Measurements from ENCODE around the gene SYNE1. TPM values are rescaled to one million over a fixed set of nuclear protein-coding genes. Genes with fewer than 3 reads are reported as not detected.

SYNE1 gene
- total and polyA plus RNA-seq, 4 donors, result 10.2 to 105 (median 24.5) TPM

DNA sequence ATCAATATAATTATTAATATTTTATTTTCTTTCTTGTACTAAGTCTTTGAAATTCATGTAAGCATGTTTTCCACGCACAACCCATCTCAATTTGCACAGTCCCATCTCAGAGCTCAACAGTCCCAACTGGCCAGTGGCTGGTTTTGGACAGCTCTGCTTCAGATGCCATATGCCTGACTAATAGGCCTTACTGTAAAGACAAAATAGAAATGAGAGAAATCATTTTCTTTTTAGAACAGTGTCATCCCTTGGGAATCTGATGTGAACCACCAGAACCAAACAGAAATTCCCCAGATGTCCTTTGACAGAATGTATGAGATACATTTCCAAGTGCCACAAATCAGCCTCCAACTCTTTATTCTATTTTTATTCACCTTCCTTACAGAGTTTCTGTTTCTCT, 490.8 kb downstream of the SYNE1 start:
- H3K27ac ChIP-seq (ENCODE audit: low read depth in 1 of 2, low read length in 2 of 2), result no peak overlapping the region

DNA sequence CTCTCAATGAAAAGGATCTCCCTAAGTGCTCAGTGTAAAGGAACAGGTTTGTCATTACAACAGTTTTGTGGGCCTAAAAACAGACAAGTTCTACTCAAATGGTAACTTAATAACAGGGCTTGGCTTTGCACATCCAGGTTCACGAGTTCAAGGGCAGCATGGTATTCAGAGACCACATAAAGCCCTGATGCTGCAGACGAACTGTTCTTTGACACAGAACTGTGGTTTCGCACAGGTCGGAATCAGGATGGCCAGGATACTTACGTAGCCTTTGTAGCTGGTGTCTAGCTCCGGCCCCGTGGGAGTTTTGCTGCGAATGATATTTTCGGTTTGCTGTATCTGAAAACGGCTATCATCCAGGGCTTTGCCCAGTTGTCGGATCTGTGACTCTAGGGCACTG, 493.8 kb downstream of the SYNE1 start:
- no peak overlapping the region for H3K27ac ChIP-seq (ENCODE audit: low read depth in 1 of 2, low read length in 2 of 2)
- no peak overlapping the region for H3K9ac ChIP-seq (ENCODE audit: low read depth in 1 of 2, low read length in 2 of 2)
- 93% methylated on average over 11 of the region's 11 CpGs for WGBS
- no peak for TF ChIP-seq TAF1 (conservative IDR thresholded peaks at IDR 0.05)
- peaks cover 6 to 76% (median 56%) of the 10 kb centered on the region in 4 donors for H3K36me3 ChIP-seq (ENCODE audit: control insufficient read depth in 4 of 4, insufficient read depth in 3 of 4, low read depth in 1 of 4, low read length in 3 of 4)
- no peak overlapping the region for H3K4me3 ChIP-seq (ENCODE audit: low read depth in 1 of 3, low read length in 3 of 3)
- no peak for DNase-seq (ENCODE audit: low spot score)
- H3K9me3 ChIP-seq (ENCODE audit: control insufficient read depth in 4 of 4, low read length in 3 of 4), result no peaks in the 10 kb centered on the region
- H3K4me1 ChIP-seq (ENCODE audit: control insufficient read depth in 4 of 4, insufficient read depth in 4 of 4, low read length in 3 of 4), result no peaks in the 10 kb centered on the region
- H3K27me3 ChIP-seq (ENCODE audit: control insufficient read depth in 4 of 4, insufficient read depth in 4 of 4, low read length in 3 of 4), result no peaks in the 10 kb centered on the region

More for the DNA sequence above, 490.8 kb downstream of the SYNE1 start:
- 98% methylated on average over 1 of the region's 1 CpG for WGBS
- Histone ChIP-seq H3K4me3 (ENCODE audit: low read depth in 1 of 3, low read length in 3 of 3) (no peak overlapping the region), H3K9me3 (ENCODE audit: control insufficient read depth in 4 of 4, low read length in 3 of 4) (no peaks in the 10 kb centered on the region), H3K9ac (ENCODE audit: low read depth in 1 of 2, low read length in 2 of 2) (no peak overlapping the region), H3K36me3 (ENCODE audit: control insufficient read depth in 4 of 4, insufficient read depth in 3 of 4, low read depth in 1 of 4, low read length in 3 of 4) (peaks cover 10 to 76% (median 58%) of the 10 kb centered on the region in 4 donors), H3K27me3 (ENCODE audit: control insufficient read depth in 4 of 4, insufficient read depth in 4 of 4, low read length in 3 of 4) (no peaks in the 10 kb centered on the region), H3K4me1 (ENCODE audit: control insufficient read depth in 4 of 4, insufficient read depth in 4 of 4, low read length in 3 of 4) (no peaks in the 10 kb centered on the region)
- no peak for DNase-seq (ENCODE audit: low spot score)
- TF ChIP-seq, protein P1, sequence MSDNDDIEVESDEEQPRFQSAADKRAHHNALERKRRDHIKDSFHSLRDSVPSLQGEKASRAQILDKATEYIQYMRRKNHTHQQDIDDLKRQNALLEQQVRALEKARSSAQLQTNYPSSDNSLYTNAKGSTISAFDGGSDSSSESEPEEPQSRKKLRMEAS (IDR thresholded peaks at IDR 0.05), result no peak
- TF ChIP-seq SP1 (IDR thresholded peaks at IDR 0.05) (no peak), FOXA2 (IDR thresholded peaks at IDR 0.05) (no peak), GABPA (IDR thresholded peaks at IDR 0.05 in 1 of 2, conservative IDR thresholded peaks at IDR 0.05 in 1 of 2) (no peak), HNF4A (conservative IDR thresholded peaks at IDR 0.05) (no peak), RAD21 (IDR thresholded peaks at IDR 0.05) (no peak), YY1 (IDR thresholded peaks at IDR 0.05) (no peak), JUND (IDR thresholded peaks at IDR 0.05) (no peak), FOXA1 (IDR thresholded peaks at IDR 0.05) (no peak), RXRA (IDR thresholded peaks at IDR 0.05) (no peak)
- TF ChIP-seq, protein P2, sequence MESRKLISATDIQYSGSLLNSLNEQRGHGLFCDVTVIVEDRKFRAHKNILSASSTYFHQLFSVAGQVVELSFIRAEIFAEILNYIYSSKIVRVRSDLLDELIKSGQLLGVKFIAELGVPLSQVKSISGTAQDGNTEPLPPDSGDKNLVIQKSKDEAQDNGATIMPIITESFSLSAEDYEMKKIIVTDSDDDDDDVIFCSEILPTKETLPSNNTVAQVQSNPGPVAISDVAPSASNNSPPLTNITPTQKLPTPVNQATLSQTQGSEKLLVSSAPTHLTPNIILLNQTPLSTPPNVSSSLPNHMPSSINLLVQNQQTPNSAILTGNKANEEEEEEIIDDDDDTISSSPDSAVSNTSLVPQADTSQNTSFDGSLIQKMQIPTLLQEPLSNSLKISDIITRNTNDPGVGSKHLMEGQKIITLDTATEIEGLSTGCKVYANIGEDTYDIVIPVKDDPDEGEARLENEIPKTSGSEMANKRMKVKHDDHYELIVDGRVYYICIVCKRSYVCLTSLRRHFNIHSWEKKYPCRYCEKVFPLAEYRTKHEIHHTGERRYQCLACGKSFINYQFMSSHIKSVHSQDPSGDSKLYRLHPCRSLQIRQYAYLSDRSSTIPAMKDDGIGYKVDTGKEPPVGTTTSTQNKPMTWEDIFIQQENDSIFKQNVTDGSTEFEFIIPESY (IDR thresholded peaks at IDR 0.05), result no peak
- TF ChIP-seq, protein P3, sequence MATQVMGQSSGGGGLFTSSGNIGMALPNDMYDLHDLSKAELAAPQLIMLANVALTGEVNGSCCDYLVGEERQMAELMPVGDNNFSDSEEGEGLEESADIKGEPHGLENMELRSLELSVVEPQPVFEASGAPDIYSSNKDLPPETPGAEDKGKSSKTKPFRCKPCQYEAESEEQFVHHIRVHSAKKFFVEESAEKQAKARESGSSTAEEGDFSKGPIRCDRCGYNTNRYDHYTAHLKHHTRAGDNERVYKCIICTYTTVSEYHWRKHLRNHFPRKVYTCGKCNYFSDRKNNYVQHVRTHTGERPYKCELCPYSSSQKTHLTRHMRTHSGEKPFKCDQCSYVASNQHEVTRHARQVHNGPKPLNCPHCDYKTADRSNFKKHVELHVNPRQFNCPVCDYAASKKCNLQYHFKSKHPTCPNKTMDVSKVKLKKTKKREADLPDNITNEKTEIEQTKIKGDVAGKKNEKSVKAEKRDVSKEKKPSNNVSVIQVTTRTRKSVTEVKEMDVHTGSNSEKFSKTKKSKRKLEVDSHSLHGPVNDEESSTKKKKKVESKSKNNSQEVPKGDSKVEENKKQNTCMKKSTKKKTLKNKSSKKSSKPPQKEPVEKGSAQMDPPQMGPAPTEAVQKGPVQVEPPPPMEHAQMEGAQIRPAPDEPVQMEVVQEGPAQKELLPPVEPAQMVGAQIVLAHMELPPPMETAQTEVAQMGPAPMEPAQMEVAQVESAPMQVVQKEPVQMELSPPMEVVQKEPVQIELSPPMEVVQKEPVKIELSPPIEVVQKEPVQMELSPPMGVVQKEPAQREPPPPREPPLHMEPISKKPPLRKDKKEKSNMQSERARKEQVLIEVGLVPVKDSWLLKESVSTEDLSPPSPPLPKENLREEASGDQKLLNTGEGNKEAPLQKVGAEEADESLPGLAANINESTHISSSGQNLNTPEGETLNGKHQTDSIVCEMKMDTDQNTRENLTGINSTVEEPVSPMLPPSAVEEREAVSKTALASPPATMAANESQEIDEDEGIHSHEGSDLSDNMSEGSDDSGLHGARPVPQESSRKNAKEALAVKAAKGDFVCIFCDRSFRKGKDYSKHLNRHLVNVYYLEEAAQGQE (IDR thresholded peaks at IDR 0.05), result no peak

DNA sequence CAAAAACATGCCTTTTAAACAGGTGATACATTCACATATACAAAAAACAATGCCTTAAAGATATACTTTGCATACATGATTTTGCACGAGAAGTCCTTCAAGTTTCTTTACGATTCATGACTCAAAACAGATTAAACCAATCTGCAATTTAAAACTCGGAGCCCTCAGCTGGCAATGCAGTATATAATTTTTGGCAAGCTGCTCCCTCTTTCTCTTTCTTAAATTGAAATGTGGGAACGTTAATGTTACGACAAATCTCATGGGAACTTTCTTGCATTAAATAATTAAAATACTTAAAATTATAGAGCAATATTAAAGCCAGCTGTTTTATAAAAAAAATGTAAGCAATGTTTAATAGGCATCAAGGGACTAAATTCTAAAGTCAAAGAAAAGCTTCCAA, 495.1 kb downstream of the SYNE1 start:
- Histone ChIP-seq H3K9me3 (ENCODE audit: control insufficient read depth in 4 of 4, low read length in 3 of 4) (no peaks in the 10 kb centered on the region), H3K4me1 (ENCODE audit: control insufficient read depth in 4 of 4, insufficient read depth in 4 of 4, low read length in 3 of 4) (no peaks in the 10 kb centered on the region), H3K27ac (ENCODE audit: low read depth in 1 of 2, low read length in 2 of 2) (no peak overlapping the region), H3K27me3 (ENCODE audit: control insufficient read depth in 4 of 4, insufficient read depth in 4 of 4, low read length in 3 of 4) (no peaks in the 10 kb centered on the region), H3K36me3 (ENCODE audit: control insufficient read depth in 4 of 4, insufficient read depth in 3 of 4, low read depth in 1 of 4, low read length in 3 of 4) (peaks cover 3 to 72% (median 52%) of the 10 kb centered on the region in 4 donors), H3K9ac (ENCODE audit: low read depth in 1 of 2, low read length in 2 of 2) (no peak overlapping the region), H3K4me3 (ENCODE audit: low read depth in 1 of 3, low read length in 3 of 3) (no peak overlapping the region)
- DNase-seq (ENCODE audit: low spot score), result no peak
- WGBS, result 76% methylated on average over 5 of the region's 5 CpGs
- TF ChIP-seq YY1 (IDR thresholded peaks at IDR 0.05) (no peak), RAD21 (IDR thresholded peaks at IDR 0.05) (no peak), HNF4G (IDR thresholded peaks at IDR 0.05) (no peak), FOXA2 (IDR thresholded peaks at IDR 0.05) (no peak), RXRA (IDR thresholded peaks at IDR 0.05) (no peak), FOXA1 (IDR thresholded peaks at IDR 0.05) (no peak), HNF4A (conservative IDR thresholded peaks at IDR 0.05) (no peak), TAF1 (conservative IDR thresholded peaks at IDR 0.05) (no peak), SP1 (IDR thresholded peaks at IDR 0.05) (no peak), GABPA (IDR thresholded peaks at IDR 0.05 in 1 of 2, conservative IDR thresholded peaks at IDR 0.05 in 1 of 2) (no peak), JUND (IDR thresholded peaks at IDR 0.05) (no peak), EGR1 (IDR thresholded peaks at IDR 0.05; ENCODE audit: low read depth in 2 of 2) (no peak)
- TF ChIP-seq, protein P4, sequence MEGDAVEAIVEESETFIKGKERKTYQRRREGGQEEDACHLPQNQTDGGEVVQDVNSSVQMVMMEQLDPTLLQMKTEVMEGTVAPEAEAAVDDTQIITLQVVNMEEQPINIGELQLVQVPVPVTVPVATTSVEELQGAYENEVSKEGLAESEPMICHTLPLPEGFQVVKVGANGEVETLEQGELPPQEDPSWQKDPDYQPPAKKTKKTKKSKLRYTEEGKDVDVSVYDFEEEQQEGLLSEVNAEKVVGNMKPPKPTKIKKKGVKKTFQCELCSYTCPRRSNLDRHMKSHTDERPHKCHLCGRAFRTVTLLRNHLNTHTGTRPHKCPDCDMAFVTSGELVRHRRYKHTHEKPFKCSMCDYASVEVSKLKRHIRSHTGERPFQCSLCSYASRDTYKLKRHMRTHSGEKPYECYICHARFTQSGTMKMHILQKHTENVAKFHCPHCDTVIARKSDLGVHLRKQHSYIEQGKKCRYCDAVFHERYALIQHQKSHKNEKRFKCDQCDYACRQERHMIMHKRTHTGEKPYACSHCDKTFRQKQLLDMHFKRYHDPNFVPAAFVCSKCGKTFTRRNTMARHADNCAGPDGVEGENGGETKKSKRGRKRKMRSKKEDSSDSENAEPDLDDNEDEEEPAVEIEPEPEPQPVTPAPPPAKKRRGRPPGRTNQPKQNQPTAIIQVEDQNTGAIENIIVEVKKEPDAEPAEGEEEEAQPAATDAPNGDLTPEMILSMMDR (IDR thresholded peaks at IDR 0.05; ENCODE audit: low read depth, low read length, missing input control), result no peak
- TF ChIP-seq, protein P5, sequence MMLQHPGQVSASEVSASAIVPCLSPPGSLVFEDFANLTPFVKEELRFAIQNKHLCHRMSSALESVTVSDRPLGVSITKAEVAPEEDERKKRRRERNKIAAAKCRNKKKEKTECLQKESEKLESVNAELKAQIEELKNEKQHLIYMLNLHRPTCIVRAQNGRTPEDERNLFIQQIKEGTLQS (IDR thresholded peaks at IDR 0.05), result no peak
- TF ChIP-seq, protein P1 (IDR thresholded peaks at IDR 0.05), result no peak
- TF ChIP-seq, protein P2 (IDR thresholded peaks at IDR 0.05), result no peak
